ENCODE data around the gene CYTH1. TPM values are rescaled to one million over a fixed set of nuclear protein-coding genes. Genes with fewer than 3 reads are reported as not detected.
A peak's percentile ranks its signal among the peaks of the same experiment; 100 is the strongest.

The CYTH1 gene
- polyA plus RNA-seq, 1 of the 3 experiments (the other 2 are of a cell fraction) = 23.8 TPM

DNA sequence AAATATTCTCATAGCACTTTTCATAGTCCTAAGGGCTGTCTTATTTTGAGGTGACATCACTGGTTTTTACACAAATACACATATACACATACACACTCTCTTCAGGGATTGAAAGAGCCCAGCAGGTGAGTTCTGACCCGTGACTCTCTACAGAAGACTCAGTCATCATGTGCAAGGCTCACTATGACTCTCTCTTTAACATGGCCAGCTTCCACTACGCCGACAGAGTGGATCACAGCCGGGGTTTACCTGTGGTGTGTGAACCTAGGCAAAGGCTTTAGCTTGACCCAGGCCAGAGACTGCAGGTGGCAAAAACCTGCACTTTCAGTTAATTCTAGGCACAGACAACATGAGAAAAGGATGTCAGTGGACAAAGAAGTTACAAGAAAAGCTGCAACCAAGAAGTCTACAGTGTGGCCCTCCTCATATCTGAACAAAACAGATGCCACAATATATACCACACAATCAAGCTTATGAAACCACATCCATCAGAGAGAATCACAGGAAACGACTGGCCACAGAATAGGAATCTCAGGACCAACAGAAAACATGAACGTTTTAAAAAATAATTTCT is 56.5 kb downstream of the CYTH1 start:
- Histone ChIP-seq H2AFZ (ENCODE audit: low read depth) (no peak overlapping the region), H3K4me2 (no peak overlapping the region), H3K79me2 (ENCODE audit: insufficient read depth) (peaks cover 79% of the 10 kb centered on the region), H3F3A (replicated peaks; ENCODE audit: insufficient read depth) (no peaks in the 10 kb centered on the region), H3K9ac (no peak overlapping the region), H3K9me2 (no peaks in the 10 kb centered on the region), H3K27ac (ENCODE audit: low read depth in 2 of 2, low read length in 1 of 2) (peak overlapping the region in 1 of 2 experiments; percentile 92; a peak in 2 of 4 replicates), H3K4me1 (ENCODE audit: control insufficient read depth in 1 of 2, insufficient read depth in 2 of 2, low read depth in 1 of 2, low read length in 1 of 2) (peaks cover 27 to 42% of the 10 kb centered on the region in 2 experiments), H3K27me3 (ENCODE audit: insufficient read depth) (no peaks in the 10 kb centered on the region), H3K9me3 (no peaks in the 10 kb centered on the region), H3K4me3 (ENCODE audit: low read depth in 2 of 2, low read length in 1 of 2) (no peak overlapping the region), H4K20me1 (ENCODE audit: insufficient read depth) (peaks cover 33% of the 10 kb centered on the region), H3K36me3 (replicated peaks in 1 of 2; ENCODE audit: control insufficient read depth in 1 of 2, insufficient read depth in 2 of 2, low read length in 1 of 2) (no peaks in the 10 kb centered on the region)
- no peak for TF ChIP-seq FOXM1 (IDR thresholded peaks at IDR 0.05; ENCODE audit: low read depth)
- TF ChIP-seq RXRA (IDR thresholded peaks at IDR 0.05; ENCODE audit: borderline replicate concordance, low read depth) = no peak
- TF ChIP-seq RFX5 (IDR thresholded peaks at IDR 0.05; ENCODE audit: low read length) = no peak
- TF ChIP-seq, protein P1, sequence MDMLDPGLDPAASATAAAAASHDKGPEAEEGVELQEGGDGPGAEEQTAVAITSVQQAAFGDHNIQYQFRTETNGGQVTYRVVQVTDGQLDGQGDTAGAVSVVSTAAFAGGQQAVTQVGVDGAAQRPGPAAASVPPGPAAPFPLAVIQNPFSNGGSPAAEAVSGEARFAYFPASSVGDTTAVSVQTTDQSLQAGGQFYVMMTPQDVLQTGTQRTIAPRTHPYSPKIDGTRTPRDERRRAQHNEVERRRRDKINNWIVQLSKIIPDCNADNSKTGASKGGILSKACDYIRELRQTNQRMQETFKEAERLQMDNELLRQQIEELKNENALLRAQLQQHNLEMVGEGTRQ (IDR thresholded peaks at IDR 0.05; ENCODE audit: borderline replicate concordance, low read depth, low read length) = no peak
- no peak for TF ChIP-seq RAD21 (IDR thresholded peaks at IDR 0.05; ENCODE audit: low read length)
- DNase-seq = no peak
- CTCF ChIA-PET = interaction anchor here (0.8 to 9.5 kb wide), 8 partner anchors 8 to 228 kb away, joined by 3 to 103 read pairs (median 5); no protein-coding TSS in a partner anchor
- POLR2A ChIA-PET = interaction anchor here (1.3 to 1.5 kb wide), 2 partner anchors 9 to 20 kb away, joined by 4 read pairs; no protein-coding TSS in a partner anchor
- WGBS (ENCODE audit: low lambda C conversion rate) = 91% methylated on average over 6 of the region's 6 CpGs

DNA sequence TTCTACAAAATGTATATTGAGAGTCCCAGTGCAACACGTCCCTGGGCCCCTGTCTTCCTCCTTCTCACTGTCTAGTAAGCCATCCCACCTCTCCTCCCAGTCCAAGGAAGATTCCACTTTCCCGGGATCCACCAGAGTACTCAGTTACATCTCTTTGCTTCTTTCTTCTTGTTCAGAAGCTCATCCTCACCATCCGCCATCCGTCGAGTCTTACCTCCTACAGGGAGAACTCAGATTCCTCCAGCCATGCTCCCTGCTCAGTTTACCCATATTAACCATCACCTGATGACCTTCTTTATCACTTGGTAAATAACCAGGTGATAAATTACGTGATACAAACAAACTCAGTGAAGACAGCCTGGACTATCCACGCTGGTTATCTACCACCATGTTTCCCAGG is 57.1 kb downstream of the CYTH1 start:
- H4K20me1 ChIP-seq (ENCODE audit: insufficient read depth) = peaks cover 33% of the 10 kb centered on the region
- WGBS (ENCODE audit: low lambda C conversion rate) = 95% methylated on average over 7 of the region's 7 CpGs
- no peaks in the 10 kb centered on the region for H3F3A ChIP-seq (replicated peaks; ENCODE audit: insufficient read depth)
- no peaks in the 10 kb centered on the region for H3K27me3 ChIP-seq (ENCODE audit: insufficient read depth)
- H3K9me2 ChIP-seq = no peaks in the 10 kb centered on the region
- H3K4me2 ChIP-seq = peak overlapping the region; percentile 74; the same call in 1 of the 2 replicates
- H3K4me3 ChIP-seq (ENCODE audit: low read depth in 2 of 2, low read length in 1 of 2) = no peak overlapping the region
- TF ChIP-seq, protein P2, sequence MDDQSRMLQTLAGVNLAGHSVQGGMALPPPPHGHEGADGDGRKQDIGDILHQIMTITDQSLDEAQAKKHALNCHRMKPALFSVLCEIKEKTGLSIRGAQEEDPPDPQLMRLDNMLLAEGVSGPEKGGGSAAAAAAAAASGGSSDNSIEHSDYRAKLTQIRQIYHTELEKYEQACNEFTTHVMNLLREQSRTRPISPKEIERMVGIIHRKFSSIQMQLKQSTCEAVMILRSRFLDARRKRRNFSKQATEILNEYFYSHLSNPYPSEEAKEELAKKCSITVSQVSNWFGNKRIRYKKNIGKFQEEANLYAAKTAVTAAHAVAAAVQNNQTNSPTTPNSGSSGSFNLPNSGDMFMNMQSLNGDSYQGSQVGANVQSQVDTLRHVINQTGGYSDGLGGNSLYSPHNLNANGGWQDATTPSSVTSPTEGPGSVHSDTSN (IDR thresholded peaks at IDR 0.05) = no peak
- TF ChIP-seq SMC3 (IDR thresholded peaks at IDR 0.05; ENCODE audit: low read depth, low read length) (no peak), FOSL2 (IDR thresholded peaks at IDR 0.05; ENCODE audit: borderline replicate concordance, low read depth) (no peak), ELF1 (IDR thresholded peaks at IDR 0.05) (no peak), FOXJ3 (CRISPR knock-in tag; IDR thresholded peaks at IDR 0.05) (no peak), TAF1 (IDR thresholded peaks at IDR 0.05; ENCODE audit: borderline replicate concordance, low read depth, low read length) (no peak), GABPA (IDR thresholded peaks at IDR 0.05; ENCODE audit: low read depth) (no peak), RXRA (IDR thresholded peaks at IDR 0.05; ENCODE audit: borderline replicate concordance, low read depth) (no peak), JUND (IDR thresholded peaks at IDR 0.05) (no peak)
- TF ChIP-seq, protein P1 (IDR thresholded peaks at IDR 0.05; ENCODE audit: borderline replicate concordance, low read depth, low read length) = no peak
- TF ChIP-seq, protein P3, sequence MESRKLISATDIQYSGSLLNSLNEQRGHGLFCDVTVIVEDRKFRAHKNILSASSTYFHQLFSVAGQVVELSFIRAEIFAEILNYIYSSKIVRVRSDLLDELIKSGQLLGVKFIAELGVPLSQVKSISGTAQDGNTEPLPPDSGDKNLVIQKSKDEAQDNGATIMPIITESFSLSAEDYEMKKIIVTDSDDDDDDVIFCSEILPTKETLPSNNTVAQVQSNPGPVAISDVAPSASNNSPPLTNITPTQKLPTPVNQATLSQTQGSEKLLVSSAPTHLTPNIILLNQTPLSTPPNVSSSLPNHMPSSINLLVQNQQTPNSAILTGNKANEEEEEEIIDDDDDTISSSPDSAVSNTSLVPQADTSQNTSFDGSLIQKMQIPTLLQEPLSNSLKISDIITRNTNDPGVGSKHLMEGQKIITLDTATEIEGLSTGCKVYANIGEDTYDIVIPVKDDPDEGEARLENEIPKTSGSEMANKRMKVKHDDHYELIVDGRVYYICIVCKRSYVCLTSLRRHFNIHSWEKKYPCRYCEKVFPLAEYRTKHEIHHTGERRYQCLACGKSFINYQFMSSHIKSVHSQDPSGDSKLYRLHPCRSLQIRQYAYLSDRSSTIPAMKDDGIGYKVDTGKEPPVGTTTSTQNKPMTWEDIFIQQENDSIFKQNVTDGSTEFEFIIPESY (IDR thresholded peaks at IDR 0.05; ENCODE audit: borderline replicate concordance, low read depth) = no peak
- H3K9me3 ChIP-seq = no peaks in the 10 kb centered on the region
- H2AFZ ChIP-seq (ENCODE audit: low read depth) = no peak overlapping the region
- no peak for DNase-seq
- peaks cover 81% of the 10 kb centered on the region for H3K79me2 ChIP-seq (ENCODE audit: insufficient read depth)
- ChIA-PET POLR2A (interaction anchor here (1.3 kb wide), 1 partner anchor 8 kb away, joined by 4 read pairs; no protein-coding TSS in a partner anchor), CTCF (interaction anchor here (0.8 to 9.5 kb wide), 8 partner anchors 7 to 228 kb away, joined by 3 to 103 read pairs (median 5); no protein-coding TSS in a partner anchor)
- peak overlapping the region in 1 of 2 experiments; percentile 92; a peak in 2 of 4 replicates for H3K27ac ChIP-seq (ENCODE audit: low read depth in 2 of 2, low read length in 1 of 2)
- no peaks in the 10 kb centered on the region for H3K36me3 ChIP-seq (replicated peaks in 1 of 2; ENCODE audit: control insufficient read depth in 1 of 2, insufficient read depth in 2 of 2, low read length in 1 of 2)
- no peak overlapping the region for H3K9ac ChIP-seq
- H3K4me1 ChIP-seq (ENCODE audit: control insufficient read depth in 1 of 2, insufficient read depth in 2 of 2, low read depth in 1 of 2, low read length in 1 of 2) = peaks cover 27 to 42% of the 10 kb centered on the region in 2 experiments
